ENCODE data around the gene ITPR2. TPM values are rescaled to one million over a fixed set of nuclear protein-coding genes. Genes with fewer than 3 reads are reported as not detected.

ITPR2 gene
- polyA plus RNA-seq, 12 donors, result 2.6 to 10.1 (median 4.6) TPM; not detected in 1

GRCh38 chr12:26406813-26407212 lies 426.2 kb downstream of the ITPR2 start:
- DNase-seq, result no peak

- no peak for DNase-seq
Observed at GRCh38 chr12:26406391-26406790, 426.6 kb downstream of the ITPR2 start.

- DNase-seq, result no peak
Observed at GRCh38 chr12:26403601-26404000, 429.4 kb downstream of the ITPR2 start.

- no peak for DNase-seq
Observed at GRCh38 chr12:26402648-26403047, 430.3 kb downstream of the ITPR2 start.

GRCh38 chr12:26401874-26402273 lies 431.1 kb downstream of the ITPR2 start:
- no peak for DNase-seq

GRCh38 chr12:26400627-26401026 lies 432.4 kb downstream of the ITPR2 start:
- DNase-seq, result no peak

- no peak for DNase-seq
Observed at GRCh38 chr12:26399381-26399780, 433.6 kb downstream of the ITPR2 start.

GRCh38 chr12:26396402-26396801 lies 436.6 kb downstream of the ITPR2 start:
- DNase-seq, result no peak

GRCh38 chr12:26389343-26389742 lies 443.7 kb downstream of the ITPR2 start:
- no peak for DNase-seq

- no peak for DNase-seq
Observed at GRCh38 chr12:26384536-26384935, 448.5 kb downstream of the ITPR2 start.

GRCh38 chr12:26383041-26383440 lies 450.0 kb downstream of the ITPR2 start:
- DNase-seq, result no peak

- DNase-seq, result no peak
Observed at GRCh38 chr12:26380897-26381296, 452.1 kb downstream of the ITPR2 start.

- DNase-seq, result no peak
Observed at GRCh38 chr12:26379777-26380467, 453.1 kb downstream of the ITPR2 start.

GRCh38 chr12:26378711-26379110 lies 454.3 kb downstream of the ITPR2 start:
- DNase-seq, result no peak

- no peak for DNase-seq
Observed at GRCh38 chr12:26374934-26375680, 457.9 kb downstream of the ITPR2 start.

- no peak for DNase-seq
Observed at GRCh38 chr12:26373606-26374495, 459.1 kb downstream of the ITPR2 start.

- DNase-seq, result no peak
Observed at GRCh38 chr12:26372866-26373265, 460.1 kb downstream of the ITPR2 start.

- DNase-seq, result no peak
Observed at GRCh38 chr12:26370098-26370497, 462.9 kb downstream of the ITPR2 start.

- DNase-seq, result no peak
Observed at GRCh38 chr12:26369588-26369987, 463.4 kb downstream of the ITPR2 start.

- no peak for DNase-seq
Observed at GRCh38 chr12:26367991-26368730, 464.8 kb downstream of the ITPR2 start.

GRCh38 chr12:26361964-26362363 lies 471.0 kb downstream of the ITPR2 start:
- DNase-seq, result no peak

GRCh38 chr12:26360062-26360461 lies 472.9 kb downstream of the ITPR2 start:
- DNase-seq, result no peak
